ENCODE results near the gene CORO6. TPM values are rescaled to one million over a fixed set of nuclear protein-coding genes. Genes with fewer than 3 reads are reported as not detected.

Gene CORO6
- total and polyA plus RNA-seq, 10 of the 15 experiments (the other 5 are each of a cell fraction or from before 2014, with no cell fraction given) = 0.26 to 5.0 (median 1.7) TPM; not detected in 1

GRCh38 chr17:29608986-29609385, 13.7 kb downstream of the CORO6 start (continued):
- no peak for TF ChIP-seq CUX1 (IDR thresholded peaks at IDR 0.05; ENCODE audit: insufficient replicate concordance, low read depth, low read length)

GRCh38 chr17:29607557-29608195, 15.0 kb downstream of the CORO6 start:
- ATAC-seq (no peak), DNase-seq (ENCODE audit: low read depth, low spot score) (no peak), FAIRE-seq (no peak)
- SMC1A ChIA-PET (ENCODE audit: uncharacterized antibody, unreplicated experiment) = interaction anchor here (0.6 kb wide), 2 partner anchors 114 to 359 kb away, joined by 3 read pairs; no protein-coding TSS in a partner anchor
- no peak overlapping the region for H3K27ac ChIP-seq (ENCODE audit: control insufficient read depth, insufficient read depth)
- WGBS (ENCODE audit: insufficient coverage, insufficient replicate concordance, low lambda C conversion rate, missing lambda C conversion rate) = 82% methylated on average over 29 of the region's 29 CpGs
- CTCF ChIA-PET = interaction anchor here (1.3 to 3.5 kb wide), 3 partner anchors 9 to 238 kb away, joined by 5 to 18 read pairs (median 5); no protein-coding TSS in a partner anchor
- H3K36me3 ChIP-seq (ENCODE audit: control insufficient read depth in 2 of 2, insufficient read depth in 2 of 2, low read length in 1 of 2) = no peaks in the 10 kb centered on the region
- RAD21 ChIA-PET (ENCODE audit: unreplicated experiment) = interaction anchor here (1.3 to 1.7 kb wide), 2 partner anchors 10 to 27 kb away, joined by 3 to 5 read pairs; no protein-coding TSS in a partner anchor
- POLR2A ChIA-PET = no interaction called here
- H3K9me3 ChIP-seq (replicated peaks; ENCODE audit: control insufficient read depth, insufficient read depth, low read length) = no peaks in the 10 kb centered on the region
- no peaks in the 10 kb centered on the region for H4K20me1 ChIP-seq (ENCODE audit: control insufficient read depth, insufficient read depth)
- H2AFZ ChIP-seq (ENCODE audit: control insufficient read depth, low read depth, low read length) = no peak overlapping the region
- H3K9ac ChIP-seq (ENCODE audit: control insufficient read depth, insufficient read depth, low read length) = no peak overlapping the region
- H3K4me3 ChIP-seq = no peak overlapping the region
- intact Hi-C loops (cut with micrococcal nuclease; ENCODE audit: unreplicated experiment) (no loop called here), in situ Hi-C loops (cut with MboI) (no loop called here)
- no peaks in the 10 kb centered on the region for H3K27me3 ChIP-seq (replicated peaks in 1 of 2; ENCODE audit: control insufficient read depth in 2 of 2, insufficient read depth in 2 of 2, low read length in 1 of 2)
- no peak overlapping the region for H3K4me2 ChIP-seq (ENCODE audit: control insufficient read depth, insufficient read depth)
- no TSS peak for BruUV-seq (replicated peaks)
- H3K79me2 ChIP-seq (ENCODE audit: control insufficient read depth, insufficient read depth, low read length) = no peaks in the 10 kb centered on the region
- no peaks in the 10 kb centered on the region for H3K4me1 ChIP-seq (ENCODE audit: control insufficient read depth, insufficient read depth, low read length)
- TF ChIP-seq MTA2 (IDR thresholded peaks at IDR 0.05; ENCODE audit: low read depth) (no peak), ZNF207 (IDR thresholded peaks at IDR 0.05; ENCODE audit: borderline replicate concordance) (no peak), USF1 (IDR thresholded peaks at IDR 0.05; ENCODE audit: borderline replicate concordance, extremely low read length, insufficient read depth, low read depth, low read length) (no peak), ZBTB33 (IDR thresholded peaks at IDR 0.05) (no peak), PML (IDR thresholded peaks at IDR 0.05; ENCODE audit: low read length) (no peak), ZNF274 (IDR thresholded peaks at IDR 0.05; ENCODE audit: insufficient read depth, insufficient read length) (no peak), HSF1 (IDR thresholded peaks at IDR 0.05; ENCODE audit: low read depth, low read length) (no peak), BCL11A (IDR thresholded peaks at IDR 0.05; ENCODE audit: low read depth, low read length) (no peak), GATAD2B (conservative IDR thresholded peaks at IDR 0.05; ENCODE audit: low read depth) (no peak), NR2C1 (IDR thresholded peaks at IDR 0.05) (no peak), CHD2 (IDR thresholded peaks at IDR 0.05; ENCODE audit: borderline replicate concordance, low read depth, low read length) (no peak)
